Stimulated activated CD4-positive, alpha-beta T cell treated with anti-CD3 and anti-CD28 coated beads, Interleukin-15, amount 100 ng/mL, for 48 hours (primary cell): ENCODE data around the gene TBCE.
A peak's percentile ranks its signal among the peaks of the same experiment; 100 is the strongest.

Source experiments
- DNase-seq, 2 donors: peaks; one replicate each; pipeline ENCODE4 v3.0.0-alpha.2; 2020; ENCODE audit warnings: low read depth in 2 of 2

Gene TBCE, protein sequence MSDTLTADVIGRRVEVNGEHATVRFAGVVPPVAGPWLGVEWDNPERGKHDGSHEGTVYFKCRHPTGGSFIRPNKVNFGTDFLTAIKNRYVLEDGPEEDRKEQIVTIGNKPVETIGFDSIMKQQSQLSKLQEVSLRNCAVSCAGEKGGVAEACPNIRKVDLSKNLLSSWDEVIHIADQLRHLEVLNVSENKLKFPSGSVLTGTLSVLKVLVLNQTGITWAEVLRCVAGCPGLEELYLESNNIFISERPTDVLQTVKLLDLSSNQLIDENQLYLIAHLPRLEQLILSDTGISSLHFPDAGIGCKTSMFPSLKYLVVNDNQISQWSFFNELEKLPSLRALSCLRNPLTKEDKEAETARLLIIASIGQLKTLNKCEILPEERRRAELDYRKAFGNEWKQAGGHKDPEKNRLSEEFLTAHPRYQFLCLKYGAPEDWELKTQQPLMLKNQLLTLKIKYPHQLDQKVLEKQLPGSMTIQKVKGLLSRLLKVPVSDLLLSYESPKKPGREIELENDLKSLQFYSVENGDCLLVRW

DNA sequence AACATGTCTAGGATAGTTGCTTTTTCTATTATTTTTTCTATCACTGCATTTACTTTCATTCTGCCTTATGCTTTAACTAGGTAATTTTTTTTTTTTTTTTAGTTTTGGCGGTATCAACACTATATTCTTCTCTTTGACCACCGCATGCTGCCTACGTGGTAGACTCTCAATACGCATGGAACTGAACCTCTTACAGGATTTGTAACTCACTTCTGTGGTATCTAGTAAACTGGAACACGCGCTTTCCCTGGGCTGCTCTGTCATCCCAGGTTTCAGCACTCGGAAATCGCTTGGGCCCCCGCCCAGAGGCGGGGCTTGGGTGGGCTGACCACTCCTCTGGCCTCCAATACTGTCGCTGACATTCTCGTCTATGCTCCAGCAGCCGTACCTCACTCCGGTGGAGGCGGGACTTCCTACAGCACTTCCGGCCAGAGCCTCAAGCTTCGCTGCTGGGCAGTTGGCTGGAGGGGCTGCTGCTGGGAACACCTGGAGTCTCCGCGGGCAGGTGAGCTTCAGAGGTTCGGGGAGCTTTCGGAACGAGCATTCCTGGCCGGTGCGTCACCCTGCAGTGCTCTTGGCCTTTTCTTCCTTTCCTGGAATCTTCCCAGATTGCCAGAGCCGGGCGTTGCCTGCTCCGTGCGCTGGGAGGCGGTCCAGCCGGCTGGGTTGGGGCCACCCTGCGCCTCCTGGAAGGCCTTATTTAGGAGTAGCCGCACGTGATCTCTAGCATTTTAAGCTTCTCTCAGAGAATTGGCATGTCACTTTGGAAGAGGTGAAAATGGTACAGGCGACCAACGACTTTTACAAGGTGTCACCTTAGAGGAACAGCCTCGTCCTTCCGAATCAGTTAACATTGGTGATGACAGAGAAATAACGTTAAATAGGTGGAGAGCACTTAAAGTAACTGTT is at the start of gene TBCE:
Gene TBCE, plus strand, starts transcription at position 428 of the 909 bp plus-strand sequence. CDS start 12,623 bp downstream, outside the sequence.
- peak; percentile 81 to 88 for DNase-seq

DNA sequence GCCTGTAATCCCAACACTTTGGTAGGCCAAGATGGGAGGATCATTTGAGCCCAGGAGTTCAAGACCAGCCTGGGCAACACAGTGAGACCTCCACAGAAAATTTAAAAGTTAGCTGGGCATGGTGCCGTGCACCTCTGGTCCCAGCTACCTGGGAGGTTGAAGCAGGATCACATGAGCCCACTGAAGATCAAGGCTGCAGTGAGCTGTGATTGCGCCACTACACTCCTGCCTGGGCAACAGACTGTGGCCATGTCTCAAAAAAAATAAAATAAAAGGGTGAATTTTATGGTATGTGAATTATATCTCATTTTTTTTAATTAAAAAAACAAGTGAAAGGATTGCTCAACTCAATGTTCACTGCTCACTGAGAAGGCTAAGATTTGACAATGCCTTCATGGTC is 48.0 kb upstream of the TBCE start:
- no peak for DNase-seq

DNA sequence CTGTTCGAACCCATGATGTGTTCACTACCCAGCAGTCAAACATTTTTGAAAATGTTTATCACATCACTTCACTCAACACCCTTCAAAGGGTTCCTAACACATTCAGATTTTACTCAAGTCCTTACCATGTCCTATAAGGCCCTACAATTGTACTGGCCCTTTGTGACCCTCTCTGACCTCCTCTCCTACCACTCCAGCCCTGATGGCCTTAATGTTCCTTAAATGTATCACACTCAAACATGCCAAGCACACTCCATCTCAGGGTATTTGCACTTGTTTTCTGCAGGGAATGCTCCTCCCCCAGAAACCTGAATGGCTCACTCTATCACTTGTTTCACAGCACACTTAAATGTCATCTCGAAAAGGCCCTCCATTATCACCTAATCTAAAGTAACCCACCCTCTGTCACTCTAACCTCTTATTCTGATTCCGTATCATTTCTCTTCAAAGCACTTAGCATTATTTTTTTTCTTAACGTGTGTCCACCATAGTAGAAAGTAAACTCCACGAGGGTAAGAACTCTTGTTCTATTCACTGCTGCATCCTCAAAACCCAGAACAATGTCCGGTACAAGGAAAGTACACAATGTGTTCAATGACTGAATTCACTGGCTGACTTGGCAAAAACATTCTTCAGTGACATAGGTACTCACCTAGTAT is 46.6 kb upstream of the TBCE start:
- DNase-seq = no peak

DNA sequence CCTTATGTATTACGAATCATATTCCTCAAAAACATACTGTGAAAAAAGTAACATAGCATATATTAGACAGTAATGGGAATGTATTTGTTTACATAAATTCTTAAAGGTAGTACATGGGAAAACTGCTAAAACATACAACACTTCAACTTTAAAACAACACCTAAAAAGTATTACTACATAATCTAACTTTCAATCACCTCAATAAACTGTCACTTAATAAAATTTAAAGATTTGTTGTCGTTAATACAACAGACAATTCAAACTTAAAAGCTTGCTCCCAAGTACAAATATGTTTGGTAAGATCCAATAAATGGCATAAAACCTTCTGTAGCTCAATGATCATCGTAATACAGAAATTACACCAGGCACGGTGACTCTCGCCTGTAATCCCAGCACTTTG is 42.9 kb upstream of the TBCE start:
- no peak for DNase-seq

DNA sequence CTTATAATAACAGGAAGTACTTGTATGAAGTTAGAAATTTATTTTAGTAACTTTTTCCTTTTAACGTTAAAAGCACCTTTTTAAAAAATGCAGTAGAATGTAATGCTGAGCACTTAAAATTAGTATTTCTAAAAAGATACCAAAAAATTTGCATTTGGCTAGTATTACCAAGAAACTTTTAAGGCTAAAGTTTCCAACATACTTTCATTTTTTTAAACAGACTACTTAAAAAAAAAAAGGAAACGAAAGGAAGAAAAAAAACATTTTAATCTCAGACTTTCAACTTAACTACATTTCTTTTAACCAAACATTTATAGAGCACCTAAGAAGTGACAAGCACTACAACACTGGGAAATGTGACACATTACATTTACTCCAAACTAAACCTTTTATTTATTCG is 42.1 kb upstream of the TBCE start:
- DNase-seq = no peak

DNA sequence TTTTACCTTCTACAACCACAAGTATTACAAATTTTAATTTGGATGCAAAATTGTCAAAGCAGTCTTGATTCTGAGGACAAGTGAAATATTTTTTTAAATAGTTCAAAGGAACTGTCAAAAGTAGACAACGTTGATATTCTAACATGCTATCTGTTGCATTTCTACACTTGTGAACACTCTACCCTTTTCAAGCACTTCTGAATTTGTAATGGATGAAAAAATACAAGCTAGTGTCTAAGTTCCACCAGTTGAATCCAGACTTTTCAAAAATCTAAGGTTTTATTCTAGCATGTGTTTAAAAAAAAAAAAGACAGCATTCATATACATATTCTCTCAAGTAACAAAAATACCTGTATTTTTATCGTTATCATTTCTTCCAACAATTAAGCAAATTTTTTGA is 41.4 kb upstream of the TBCE start:
- DNase-seq = no peak

DNA sequence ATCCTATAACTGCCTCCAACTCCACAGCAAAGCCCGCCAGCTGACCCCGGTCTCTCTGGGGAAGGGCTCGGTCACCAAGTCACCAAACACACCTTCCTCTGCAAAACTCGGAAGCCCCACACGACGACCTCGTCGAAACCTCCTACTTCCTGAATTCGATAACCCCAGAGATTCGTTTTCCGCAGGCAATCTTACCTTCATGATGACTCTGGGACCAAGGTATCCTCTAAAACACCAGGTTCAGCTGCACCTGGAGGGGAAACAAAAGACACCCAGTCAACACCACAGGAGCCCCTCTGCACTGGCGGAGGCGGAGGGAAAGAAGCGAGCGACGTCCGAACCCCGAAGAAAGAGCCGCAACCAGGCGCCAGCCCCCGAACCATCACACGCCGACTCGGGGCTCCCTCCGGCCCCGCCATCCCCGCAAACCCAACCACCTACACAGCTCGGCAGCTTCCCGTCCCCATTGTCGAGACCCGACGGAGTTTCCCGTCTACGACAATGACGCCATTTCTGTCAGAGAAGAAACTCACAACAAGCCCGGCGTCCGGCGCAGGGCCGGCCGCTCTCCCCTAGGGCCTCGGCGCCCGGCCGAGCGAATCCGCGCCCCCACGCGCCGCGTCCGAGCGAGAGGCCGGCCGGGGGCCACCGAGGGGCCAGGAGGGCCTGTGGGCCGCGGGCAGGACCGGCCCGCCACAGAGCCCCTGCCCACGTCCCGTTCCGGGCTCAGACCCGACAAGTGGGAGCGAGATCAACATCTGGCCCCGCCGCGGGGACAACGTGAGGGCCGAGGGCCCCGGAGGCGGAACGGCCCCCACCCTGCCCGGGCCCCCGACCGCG is 40.3 kb upstream of the TBCE start:
- peak; percentile 33 to 47 for DNase-seq

DNA sequence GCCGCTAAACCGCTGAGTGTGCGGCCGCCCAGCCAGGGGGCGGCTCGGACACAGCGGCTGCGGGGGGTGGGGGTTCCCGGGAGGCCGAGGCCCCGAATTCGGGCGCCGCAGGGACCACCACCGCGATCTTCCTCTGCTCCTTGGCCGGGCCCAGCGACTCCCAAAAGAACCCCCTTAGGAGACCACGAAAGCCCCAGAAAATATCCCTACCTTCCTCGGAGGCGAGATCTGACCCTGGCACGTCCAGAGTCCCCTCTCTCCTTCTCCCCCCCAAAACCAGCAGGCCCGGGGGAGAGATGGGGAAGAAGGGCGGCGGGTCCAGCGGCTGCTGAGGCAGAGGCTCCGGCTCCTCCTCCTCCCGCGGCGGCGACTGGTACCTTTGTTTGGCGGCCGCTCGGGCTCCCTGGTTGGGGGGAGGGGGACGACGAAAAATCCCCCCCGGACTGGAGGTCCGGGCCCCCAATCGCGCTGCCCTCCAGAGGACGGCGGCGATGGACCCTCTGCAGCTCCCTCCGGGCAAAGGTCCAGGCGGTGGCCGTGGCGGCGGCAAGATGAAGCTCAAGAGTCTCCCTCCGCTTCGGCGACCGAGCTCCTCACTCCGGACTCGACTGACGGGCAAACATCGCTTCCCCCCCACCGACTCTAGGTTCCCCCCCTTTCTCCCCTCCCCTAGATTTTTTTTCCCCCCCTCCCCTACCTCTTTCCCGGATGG is 39.5 kb upstream of the TBCE start, which contains the start of gene ARID4B:
Gene ARID4B, minus strand, starts transcription at position 621 of the 712 bp plus-strand sequence. CDS start 1,260 bp downstream, outside the sequence.
- peak in 1 of 2 donors; percentile 27 for DNase-seq

DNA sequence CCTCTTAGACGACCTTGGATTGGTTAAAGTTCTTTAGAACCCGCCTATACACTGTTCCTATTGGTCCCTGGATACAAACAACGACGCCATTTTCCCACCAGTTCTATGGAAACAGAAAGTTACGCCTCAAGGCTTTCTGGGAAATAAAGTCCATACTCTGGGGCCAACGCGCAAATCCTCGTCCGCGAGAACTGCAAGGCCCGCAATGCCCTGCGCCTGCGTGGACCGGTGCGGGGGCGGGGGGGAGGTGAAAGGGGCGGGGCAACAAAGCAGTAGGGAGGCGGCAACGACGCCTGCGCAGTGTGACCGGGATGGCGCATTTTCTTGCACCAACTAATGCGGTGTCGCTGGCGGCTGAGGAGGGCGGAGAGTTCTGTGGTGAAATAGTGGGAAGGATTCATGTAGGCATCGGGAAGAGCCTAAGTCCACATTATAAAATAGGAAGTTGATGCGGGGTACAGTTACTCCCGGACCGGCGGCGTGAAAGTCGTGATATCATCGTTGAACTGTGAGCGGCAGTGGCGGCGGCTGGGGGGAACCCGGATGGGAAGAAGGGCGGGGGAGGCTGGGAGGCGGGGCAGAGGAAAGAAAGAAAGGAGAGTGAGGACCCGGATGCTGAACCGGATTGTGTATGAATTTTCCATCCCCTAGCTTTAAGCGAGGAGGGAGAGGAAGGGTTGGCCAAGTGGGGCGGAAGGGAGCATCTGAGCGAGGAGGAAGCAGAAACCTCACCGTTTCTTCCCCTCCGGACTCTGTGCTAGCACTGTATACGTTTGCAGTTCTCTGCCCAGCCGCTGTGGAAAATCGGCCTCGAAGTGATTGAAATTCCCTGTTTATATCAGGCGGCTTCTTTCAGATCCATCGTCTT is 38.7 kb upstream of the TBCE start, which contains the start of gene GGPS1:
Gene GGPS1, plus strand, starts transcription at position 300 of the 868 bp plus-strand sequence. CDS start 6,695 bp downstream, outside the sequence.
- DNase-seq = peak; percentile 96 to 99

DNA sequence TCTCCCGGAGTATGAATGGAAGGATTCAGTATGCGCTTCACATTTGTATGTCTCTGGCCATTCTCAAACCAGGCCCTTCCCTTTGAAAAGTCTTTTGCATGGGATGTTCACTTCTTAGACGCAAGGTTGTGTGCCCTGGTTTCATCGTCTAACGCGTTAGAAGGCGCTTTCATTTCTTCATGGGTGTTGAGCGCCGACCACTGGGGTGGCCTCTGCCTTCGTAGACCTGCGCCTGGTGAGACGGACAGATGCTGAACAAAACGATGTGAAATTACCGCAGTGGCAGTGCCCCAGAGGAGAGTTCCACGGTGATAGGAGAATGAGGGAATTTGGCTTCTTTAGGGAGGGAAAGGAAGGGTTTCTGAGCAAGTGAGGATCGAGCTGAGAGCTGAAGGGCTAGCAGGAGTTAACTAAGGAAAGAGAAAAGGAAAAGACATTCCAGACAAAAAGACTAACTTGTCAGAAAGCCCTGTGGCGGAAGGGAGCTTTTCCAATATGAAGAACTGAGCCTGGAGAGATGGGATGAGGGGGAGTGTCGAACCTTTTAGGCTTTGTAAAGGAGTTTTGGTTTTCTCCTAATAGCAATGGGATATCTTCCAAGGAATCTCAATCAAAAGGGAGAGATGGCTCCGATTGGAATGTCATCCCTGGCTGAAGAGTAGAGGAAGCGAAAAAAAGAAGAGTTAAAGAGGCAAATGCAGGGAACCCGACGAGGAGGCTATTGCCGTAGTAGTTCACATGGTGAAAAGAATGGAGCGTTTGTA is 37.9 kb upstream of the TBCE start:
- peak in 1 of 2 donors; percentile 21 for DNase-seq

DNA sequence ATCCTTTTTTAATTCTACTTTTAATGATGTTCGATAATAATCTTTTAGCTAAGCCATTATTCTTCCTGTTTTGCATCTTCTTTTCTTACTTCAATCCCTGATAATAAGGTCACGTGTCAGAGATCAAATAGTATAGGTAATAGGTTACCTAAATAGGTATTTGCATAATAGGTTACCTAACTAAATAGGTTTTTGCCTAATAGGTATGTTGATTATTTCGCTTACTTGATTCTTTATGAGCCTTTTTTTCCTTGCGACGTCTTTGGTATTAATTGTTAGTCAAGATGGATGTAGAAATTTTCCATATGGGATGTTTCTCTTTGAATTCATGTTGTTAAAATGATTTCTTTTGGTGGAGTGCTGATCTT is 36.3 kb upstream of the TBCE start:
- no peak for DNase-seq

DNA sequence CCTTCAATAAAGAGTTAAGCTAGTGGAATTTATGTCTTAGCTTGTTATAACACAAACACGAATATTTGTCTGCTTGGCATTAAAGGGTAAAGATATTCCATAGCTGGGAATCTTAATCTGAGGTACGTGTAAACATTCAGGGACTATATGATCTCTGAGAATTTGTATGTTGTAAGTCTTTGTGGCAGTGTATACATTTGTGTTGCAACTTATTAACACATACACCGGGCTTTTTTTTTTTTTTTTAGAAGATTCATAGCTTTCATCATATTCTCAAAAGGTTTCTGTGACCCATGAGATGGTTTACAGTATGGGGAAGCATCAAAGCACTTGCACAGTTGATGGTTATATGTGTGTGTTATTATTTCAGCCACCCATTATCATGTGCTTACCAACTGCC is 35.8 kb upstream of the TBCE start:
- no peak for DNase-seq

DNA sequence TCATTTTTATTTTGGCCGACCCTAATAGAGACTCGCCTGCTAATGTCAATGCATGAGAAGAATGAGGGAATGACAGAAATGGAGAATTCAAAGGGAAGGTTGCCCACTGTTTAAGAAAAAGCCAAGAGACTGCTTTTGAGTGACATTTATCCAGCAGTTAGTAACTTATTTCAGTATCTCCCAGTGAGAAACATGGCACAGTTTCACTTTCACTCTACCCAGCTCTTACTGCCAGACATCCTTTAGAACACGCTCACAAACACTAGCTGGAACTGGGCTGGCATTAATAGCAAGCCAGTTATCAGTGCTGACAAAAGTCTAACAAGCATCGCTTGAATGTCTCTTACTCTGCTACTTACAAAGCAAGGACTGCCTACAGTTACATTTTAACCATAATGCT is 30.3 kb upstream of the TBCE start:
- DNase-seq = no peak

DNA sequence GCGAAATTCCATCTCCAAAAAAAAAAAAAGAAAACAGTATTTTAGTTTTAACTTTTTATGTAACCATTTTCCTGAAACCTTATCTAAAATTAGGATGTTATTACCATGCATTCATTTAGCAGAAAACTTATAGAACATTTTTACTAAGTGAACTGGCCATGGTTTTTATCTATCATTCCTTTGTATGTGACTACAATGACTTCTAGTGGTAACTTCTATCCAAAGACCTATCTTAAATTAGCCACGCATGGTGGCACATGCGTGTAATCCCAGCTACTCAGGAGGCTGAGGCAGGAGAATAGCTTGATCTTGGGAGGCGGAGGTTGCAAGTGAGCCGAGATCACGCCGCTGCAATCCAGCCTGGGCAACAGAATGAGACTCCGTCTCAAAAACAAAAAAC is 27.5 kb upstream of the TBCE start:
- no peak for DNase-seq

DNA sequence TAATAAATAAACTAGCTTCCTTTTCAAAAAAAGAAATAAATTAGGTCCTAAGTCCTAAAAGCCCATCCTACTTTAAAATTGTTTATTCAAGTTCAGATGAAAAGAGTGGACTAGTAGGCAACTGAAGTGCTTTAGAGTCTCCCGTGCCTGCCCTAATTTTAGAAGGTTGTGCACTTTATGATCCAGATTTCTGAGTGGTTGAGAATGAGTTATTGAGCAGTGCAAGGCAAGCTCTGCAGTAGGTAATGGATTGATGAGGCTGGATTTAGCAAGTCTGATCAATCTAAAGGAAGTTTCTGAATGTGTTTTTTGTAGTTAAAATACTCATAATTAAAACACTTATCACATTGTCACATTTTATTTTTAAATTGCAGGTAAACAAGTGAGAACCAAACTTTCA is 25.9 kb upstream of the TBCE start:
- DNase-seq = no peak

DNA sequence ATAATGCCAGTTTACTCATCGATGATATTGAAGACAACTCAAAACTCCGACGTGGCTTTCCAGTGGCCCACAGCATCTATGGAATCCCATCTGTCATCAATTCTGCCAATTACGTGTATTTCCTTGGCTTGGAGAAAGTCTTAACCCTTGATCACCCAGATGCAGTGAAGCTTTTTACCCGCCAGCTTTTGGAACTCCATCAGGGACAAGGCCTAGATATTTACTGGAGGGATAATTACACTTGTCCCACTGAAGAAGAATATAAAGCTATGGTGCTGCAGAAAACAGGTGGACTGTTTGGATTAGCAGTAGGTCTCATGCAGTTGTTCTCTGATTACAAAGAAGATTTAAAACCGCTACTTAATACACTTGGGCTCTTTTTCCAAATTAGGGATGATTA is 25.2 kb upstream of the TBCE start:
- no peak for DNase-seq

DNA sequence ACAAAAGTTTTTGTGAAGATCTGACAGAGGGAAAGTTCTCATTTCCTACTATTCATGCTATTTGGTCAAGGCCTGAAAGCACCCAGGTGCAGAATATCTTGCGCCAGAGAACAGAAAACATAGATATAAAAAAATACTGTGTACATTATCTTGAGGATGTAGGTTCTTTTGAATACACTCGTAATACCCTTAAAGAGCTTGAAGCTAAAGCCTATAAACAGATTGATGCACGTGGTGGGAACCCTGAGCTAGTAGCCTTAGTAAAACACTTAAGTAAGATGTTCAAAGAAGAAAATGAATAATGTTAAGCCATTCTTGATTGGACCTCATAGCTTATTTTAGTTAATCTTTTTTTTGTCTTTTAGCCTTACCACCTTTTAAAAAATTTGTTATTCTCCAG is 24.8 kb upstream of the TBCE start:
- no peak for DNase-seq

DNA sequence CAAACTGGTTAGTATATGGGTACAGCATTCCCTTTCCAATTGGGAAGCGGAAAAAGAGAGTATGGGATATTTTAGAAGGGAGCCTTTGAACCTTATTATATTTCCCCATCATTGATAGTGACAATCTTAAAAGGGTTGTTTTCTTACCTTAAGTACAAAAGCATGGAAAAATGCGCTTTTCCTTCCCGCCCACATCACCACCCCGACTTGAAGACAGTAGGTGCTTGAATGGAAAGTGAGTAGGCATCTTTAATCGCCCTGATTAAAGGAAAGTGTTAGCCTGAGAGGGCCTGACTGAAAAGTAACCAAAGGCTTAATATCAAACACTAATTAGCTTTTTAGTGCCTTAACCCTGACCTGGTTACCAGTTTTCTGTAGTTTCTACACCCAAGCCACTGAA is 23.5 kb upstream of the TBCE start:
- no peak for DNase-seq
